C4-2B (cell line): ENCODE results near the gene NOG.

Experiments used
- H3K27ac ChIP-seq: fragments of 450-650 bp; 2 replicates; pipeline ENCODE4 v1.5.1; 2017
- CTCF ChIP-seq: fragments of 450-650 bp; conservative IDR thresholded peaks from 2 replicates; pipeline ENCODE4 v1.5.1; 2017; ENCODE audit warnings: mild to moderate bottlenecking
- ZFX ChIP-seq: fragments of 450-650 bp; IDR thresholded peaks from 2 replicates; pipeline ENCODE4 v1.6.1; 2017

The NOG gene

GRCh38 chr17:56593646-56594319 is at the start of gene NOG:
NOG (plus strand) TSS chr17:56593699; CDS start chr17:56594224, 525 bp downstream.
- TF ChIP-seq ZFX (no peak), CTCF (no peak)
- H3K27ac ChIP-seq, result no peak within 1 kb of the TSS

GRCh38 chr17:56545106-56545505 is 48.4 kb upstream of the NOG start:
- H3K27ac ChIP-seq, result no peak overlapping the region
- TF ChIP-seq CTCF (no peak), ZFX (no peak)

GRCh38 chr17:56545930-56546329 is 47.6 kb upstream of the NOG start:
- no peak overlapping the region for H3K27ac ChIP-seq
- TF ChIP-seq CTCF (no peak), ZFX (no peak)

GRCh38 chr17:56548661-56549060 is 44.8 kb upstream of the NOG start:
- H3K27ac ChIP-seq, result no peak overlapping the region
- TF ChIP-seq CTCF (no peak), ZFX (no peak)

DNA sequence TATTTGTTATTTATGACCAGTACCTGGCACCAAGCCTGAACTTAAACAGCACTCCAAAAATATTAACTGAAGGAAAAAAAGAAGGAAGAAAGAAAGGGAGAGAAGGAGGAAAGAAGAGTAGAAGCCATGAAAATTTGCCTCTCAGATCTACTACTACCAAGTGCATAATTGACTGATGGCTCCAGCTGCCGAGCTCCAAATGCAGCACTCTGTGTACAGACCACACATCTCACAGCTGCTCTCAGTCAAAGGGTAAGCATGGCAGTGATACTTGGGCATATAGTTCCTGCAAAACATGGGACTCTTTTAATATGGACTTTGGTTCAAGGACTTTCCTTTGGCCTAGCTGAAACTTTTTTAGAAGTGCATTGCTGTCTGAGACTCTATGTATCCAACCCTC is 44.0 kb upstream of the NOG start:
- no peak overlapping the region for H3K27ac ChIP-seq
- no peak for TF ChIP-seq ZFX
- no peak for TF ChIP-seq CTCF

DNA sequence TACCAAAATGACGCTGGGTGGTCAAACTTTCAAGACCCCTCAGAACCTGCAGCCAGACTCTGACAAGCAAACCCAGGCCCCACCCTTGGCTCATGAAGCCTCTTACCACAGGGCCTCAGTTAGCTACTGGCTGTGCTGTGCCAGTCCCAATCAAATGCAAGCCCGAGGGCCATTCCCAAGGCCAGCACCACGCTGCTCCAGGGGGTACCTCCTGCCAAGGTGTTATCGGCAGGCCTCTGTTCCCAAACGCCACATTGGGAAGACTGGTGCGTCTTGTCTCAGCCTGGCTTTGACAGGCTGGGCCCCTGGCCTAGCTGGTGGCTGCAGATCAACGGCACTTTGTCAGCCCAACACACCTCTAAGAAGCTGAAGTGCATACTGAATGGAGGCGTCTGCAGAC is 35.8 kb upstream of the NOG start:
- no peak overlapping the region for H3K27ac ChIP-seq

DNA sequence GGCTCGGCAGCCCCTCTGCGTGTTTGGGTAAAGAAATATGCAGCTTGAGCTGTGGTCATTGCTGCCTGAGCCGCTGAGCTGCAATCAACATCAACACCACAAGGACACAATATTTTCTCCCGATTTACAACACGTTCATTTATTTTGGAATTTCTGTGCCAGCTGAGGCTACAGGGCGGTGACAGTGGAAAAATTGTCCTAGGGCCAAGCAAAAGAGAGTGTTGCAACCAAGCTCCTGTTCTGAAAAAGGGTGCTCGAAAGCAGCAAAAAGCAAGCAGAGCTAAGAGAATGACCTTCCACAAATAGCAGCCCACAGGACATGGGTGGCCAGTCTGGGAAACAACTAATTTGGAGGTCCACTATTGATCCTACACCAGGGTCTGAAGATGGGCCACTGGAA is 35.4 kb upstream of the NOG start:
- no peak overlapping the region for H3K27ac ChIP-seq
- no peak for TF ChIP-seq ZFX
- TF ChIP-seq CTCF, result no peak

More for the DNA sequence above, 35.8 kb upstream of the NOG start:
- no peak for TF ChIP-seq CTCF
- TF ChIP-seq ZFX, result no peak
